Activated CD8-positive, alpha-beta T cell treated with anti-CD3 and anti-CD28 coated beads, Interleukin-2, amount 10 ng/mL, durations not matched to agents 7 days and 5 days (primary cell): ENCODE results near the gene RNASEH2C. TPM values are rescaled to one million over a fixed set of nuclear protein-coding genes. Genes with fewer than 3 reads are reported as not detected.
"Not testable (repeated sequence)": the region's sequence is repeated elsewhere in the genome, so short reads cannot be mapped to it uniquely, and the experiment has no call there.

ENCODE experiments used
- ATAC-seq: fragments of 150-1000 bp; cut with Tn5 transposase; one replicate; pipeline ENCODE4 v1.10.0; 2021; ENCODE audit warnings: moderate library complexity
- CTCF ChIA-PET: fragments of 350-600 bp; sonication (Branson Sonifier 250); formaldehyde crosslinking; loops from one replicate; lab custom pipeline; 2021; ENCODE audit warnings: antibody characterized with exemption; lab: Charles Lee
- POLR2A ChIA-PET: fragments of 350-600 bp; sonication (Branson Sonifier 250); formaldehyde crosslinking; loops from one replicate; lab custom pipeline; 2021; ENCODE audit warnings: antibody characterized with exemption; lab: Charles Lee
- DNase-seq: peaks from one replicate; pipeline ENCODE4 v3.0.0-alpha.2; 2020
- H3K27ac Mint-ChIP-seq: one replicate; pipeline ENCODE4 v1.8.0; 2021; ENCODE audit warnings: mild to moderate bottlenecking, mixed read lengths
- H3K27me3 Mint-ChIP-seq: one replicate; pipeline ENCODE4 v1.8.0; 2021; ENCODE audit warnings: low read depth, mixed read lengths
- H3K36me3 Mint-ChIP-seq: one replicate; pipeline ENCODE4 v1.8.0; 2021; ENCODE audit warnings: low read depth, mixed read lengths
- H3K4me1 Mint-ChIP-seq: one replicate; pipeline ENCODE4 v1.8.0; 2021; ENCODE audit warnings: low read depth, mixed read lengths
- H3K4me3 Mint-ChIP-seq: one replicate; pipeline ENCODE4 v1.8.0; 2021; ENCODE audit warnings: mild to moderate bottlenecking, mixed read lengths
- H3K9me3 Mint-ChIP-seq: one replicate; pipeline ENCODE4 v1.8.0; 2022; ENCODE audit warnings: mixed read lengths; ENCODE audit not compliant: insufficient read depth
- total RNA-seq, 2 experiments: library from RNA; stranded (reverse); gene quantifications; one replicate each; pipeline ENCODE4 v1.2.3, GENCODE V29; 2021

RNASEH2C gene
- total RNA-seq, 2 experiments from 2014 or later: 88.0 to 92.3 TPM

DNA sequence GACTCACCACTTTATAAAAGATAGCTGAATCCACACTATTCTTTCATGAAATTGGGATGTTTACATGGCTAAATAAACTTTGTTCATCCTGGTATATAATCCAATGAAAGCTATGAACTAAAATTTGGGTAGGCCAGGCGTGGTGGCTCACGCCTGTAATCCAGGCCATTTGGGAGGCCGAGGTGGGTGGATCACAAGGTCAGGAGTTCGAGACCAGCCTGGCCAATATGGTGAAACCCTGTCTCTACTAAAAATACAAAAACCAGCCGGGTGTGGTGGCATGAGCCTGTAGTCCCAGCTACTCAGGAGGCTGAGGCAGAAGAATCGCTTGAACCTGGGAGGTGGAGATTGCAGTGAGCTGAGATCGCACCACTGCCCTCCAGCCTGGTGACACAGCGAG is 28.8 kb downstream of the RNASEH2C start:
- CTCF ChIA-PET: interaction anchor here (0.9 to 1.2 kb wide), 2 partner anchors 65 to 353 kb away, joined by 3 to 4 read pairs; no protein-coding TSS in a partner anchor

DNA sequence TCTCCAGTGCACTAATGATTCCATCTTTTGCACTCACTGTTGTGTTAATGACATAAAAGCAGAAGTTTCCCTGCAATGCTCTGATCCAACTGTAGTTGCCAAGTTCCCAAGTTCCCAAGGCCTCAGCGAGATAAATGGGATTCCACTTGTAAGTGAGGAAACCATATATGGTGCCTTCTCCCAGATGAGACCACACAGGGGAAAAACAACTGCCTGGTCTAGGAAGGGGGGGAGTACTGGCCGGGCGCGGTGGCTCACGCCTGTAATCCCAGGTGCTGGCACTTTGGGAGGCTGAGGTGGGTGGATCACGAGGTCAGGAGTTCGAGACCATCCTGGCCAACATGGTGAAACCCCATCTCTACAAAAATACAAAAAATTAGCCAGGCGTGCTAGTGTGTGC is 34.6 kb downstream of the RNASEH2C start:
- H3K9me3 Mint-ChIP-seq: no peaks in the 10 kb centered on the region
- no peak for ATAC-seq
- H3K36me3 Mint-ChIP-seq: no peaks in the 10 kb centered on the region
- ChIA-PET CTCF (interaction anchor here (0.7 to 1.6 kb wide), 2 partner anchors 94 to 131 kb away, joined by 3 read pairs; no protein-coding TSS in a partner anchor), POLR2A (no interaction called here)
- H3K27me3 Mint-ChIP-seq: peaks cover 11% of the 10 kb centered on the region
- H3K4me1 Mint-ChIP-seq: no peaks in the 10 kb centered on the region
- DNase-seq: no peak
- H3K27ac Mint-ChIP-seq: no peak overlapping the region
- H3K4me3 Mint-ChIP-seq: no peak overlapping the region

More for the DNA sequence above, 28.8 kb downstream of the RNASEH2C start:
- H3K4me3 Mint-ChIP-seq, DNase-seq, ATAC-seq, H3K9me3 Mint-ChIP-seq, H3K27ac Mint-ChIP-seq, H3K4me1 Mint-ChIP-seq, POLR2A ChIA-PET, H3K27me3 Mint-ChIP-seq, H3K36me3 Mint-ChIP-seq: not testable (repeated sequence)

GRCh38 chr11:65683480-65683879 is 37.1 kb downstream of the RNASEH2C start:
- H3K4me1 Mint-ChIP-seq, H3K27me3 Mint-ChIP-seq, H3K27ac Mint-ChIP-seq, ATAC-seq, H3K9me3 Mint-ChIP-seq, H3K36me3 Mint-ChIP-seq, DNase-seq, H3K4me3 Mint-ChIP-seq: not testable (repeated sequence)
- ChIA-PET POLR2A (interaction anchor here (0.6 kb wide), 1 partner anchor 12 kb away, joined by 4 read pairs; no protein-coding TSS in a partner anchor), CTCF (interaction anchor here (1.0 to 1.4 kb wide), 2 partner anchors 28 to 38 kb away, joined by 3 to 5 read pairs; no protein-coding TSS in a partner anchor)

GRCh38 chr11:65680192-65680743 is 40.3 kb downstream of the RNASEH2C start:
- POLR2A ChIA-PET: interaction anchor here (0.7 kb wide), 1 partner anchor 179 kb away, joined by 3 read pairs; no protein-coding TSS in a partner anchor
- DNase-seq (no peak), ATAC-seq (no peak)
- CTCF ChIA-PET: no interaction called here
- peaks cover 5% of the 10 kb centered on the region for H3K4me1 Mint-ChIP-seq
- H3K4me3 Mint-ChIP-seq: no peak overlapping the region
- no peak overlapping the region for H3K27ac Mint-ChIP-seq
- no peaks in the 10 kb centered on the region for H3K36me3 Mint-ChIP-seq
- H3K9me3 Mint-ChIP-seq: no peaks in the 10 kb centered on the region
- peaks cover 7% of the 10 kb centered on the region for H3K27me3 Mint-ChIP-seq

- CTCF ChIA-PET: interaction anchor here (0.9 to 1.0 kb wide), 2 partner anchors 212 to 349 kb away, joined by 3 read pairs; no protein-coding TSS in a partner anchor
- Mint-ChIP-seq H3K27ac (no peak overlapping the region), H3K27me3 (no peaks in the 10 kb centered on the region), H3K9me3 (no peaks in the 10 kb centered on the region), H3K36me3 (no peaks in the 10 kb centered on the region), H3K4me3 (no peak overlapping the region), H3K4me1 (no peaks in the 10 kb centered on the region)
- DNase-seq (no peak), ATAC-seq (no peak)
- POLR2A ChIA-PET: interaction anchor here (0.7 kb wide), 1 partner anchor 185 kb away, joined by 3 read pairs; no protein-coding TSS in a partner anchor
These were observed 47.6 kb downstream of the RNASEH2C start for GRCh38 chr11:65672982-65673381.

GRCh38 chr11:65672180-65672860 is 48.3 kb downstream of the RNASEH2C start:
- ATAC-seq (no peak), DNase-seq (no peak)
- Mint-ChIP-seq H3K4me3 (no peak overlapping the region), H3K27ac (no peak overlapping the region), H3K4me1 (no peaks in the 10 kb centered on the region), H3K9me3 (no peaks in the 10 kb centered on the region), H3K36me3 (no peaks in the 10 kb centered on the region), H3K27me3 (no peaks in the 10 kb centered on the region)
- ChIA-PET POLR2A (interaction anchor here (0.7 kb wide), 1 partner anchor 11 kb away, joined by 4 read pairs; no protein-coding TSS in a partner anchor), CTCF (interaction anchor here (0.9 to 1.0 kb wide), 3 partner anchors 34 to 350 kb away, joined by 3 read pairs; no protein-coding TSS in a partner anchor)

Other genes starting within 250 kb of the RNASEH2C start
- gene MALAT1, start 221.8 kb downstream of the RNASEH2C start, total RNA-seq: 1,000 to 10,000 TPM; 3,822 to 4,094 TPM
- 10 to 100 TPM; 68.0 to 69.5 TPM for gene SCYL1, start 195.7 kb downstream of the RNASEH2C start, total RNA-seq
- gene LTBP3, start 162.4 kb downstream of the RNASEH2C start, total RNA-seq: 10 to 100 TPM; 64.7 to 70.8 TPM
- gene ZNRD2, start 150.3 kb downstream of the RNASEH2C start, total RNA-seq: 10 to 100 TPM; 39.2 to 40.7 TPM
- 10 to 100 TPM; 32.0 to 33.6 TPM for gene FAM89B, start 148.3 kb downstream of the RNASEH2C start, total RNA-seq
- gene EHBP1L1, start 144.7 kb downstream of the RNASEH2C start, total RNA-seq: 10 to 100 TPM; 94.4 to 95.3 TPM
- under 1 TPM; 0.95 to 0.99 TPM for gene KCNK7, start 125.0 kb downstream of the RNASEH2C start, total RNA-seq
- 10 to 100 TPM; 56.7 to 66.5 TPM for gene MAP3K11, start 106.6 kb downstream of the RNASEH2C start, total RNA-seq
- 10 to 100 TPM; 50.1 to 54.8 TPM for gene PCNX3, start 105.0 kb downstream of the RNASEH2C start, total RNA-seq
- 100 to 1,000 TPM; 245 to 274 TPM for gene SIPA1, start 82.7 kb downstream of the RNASEH2C start, total RNA-seq
- 10 to 100 TPM; 72.5 to 82.4 TPM for gene RELA, start 57.9 kb downstream of the RNASEH2C start, total RNA-seq
- 10 to 100 TPM; 63.2 to 68.7 TPM for gene KAT5, start 8.5 kb downstream of the RNASEH2C start, total RNA-seq
- 10 to 100 TPM; 21.9 to 22.5 TPM for gene AP5B1, start 60.2 kb upstream of the RNASEH2C start, total RNA-seq
- gene OVOL1, start 66.3 kb upstream of the RNASEH2C start, total RNA-seq: under 1 TPM in 1 of 2 experiments, not detected in 1; 0.08 TPM
- gene SNX32, start 113.2 kb upstream of the RNASEH2C start, total RNA-seq: 1 to 10 TPM in 1 of 2 experiments, under 1 TPM in 1; 0.44 to 1.6 TPM
- gene CFL1, start 137.4 kb upstream of the RNASEH2C start, total RNA-seq: 1,000 to 10,000 TPM; 2,110 to 2,145 TPM
- 100 to 1,000 TPM; 106 to 111 TPM for gene MUS81, start 139.6 kb upstream of the RNASEH2C start, total RNA-seq
- gene EFEMP2, start 152.0 kb upstream of the RNASEH2C start, total RNA-seq: 1 to 10 TPM; 4.8 to 5.0 TPM
- 100 to 1,000 TPM; 381 to 413 TPM for gene CTSW, start 159.0 kb upstream of the RNASEH2C start, total RNA-seq
- 10 to 100 TPM; 80.4 to 89.0 TPM for gene FIBP, start 167.7 kb upstream of the RNASEH2C start, total RNA-seq
- gene CCDC85B, start 169.9 kb upstream of the RNASEH2C start, total RNA-seq: 10 to 100 TPM; 82.6 to 84.0 TPM
- 1 to 10 TPM; 2.3 to 3.8 TPM for gene FOSL1, start 179.6 kb upstream of the RNASEH2C start, total RNA-seq
- gene C11orf68, start 198.3 kb upstream of the RNASEH2C start, total RNA-seq: 10 to 100 TPM; 28.4 to 28.5 TPM
- 100 to 1,000 TPM; 219 to 240 TPM for gene DRAP1, start 198.6 kb upstream of the RNASEH2C start, total RNA-seq
- gene TSGA10IP, start 224.7 kb upstream of the RNASEH2C start, total RNA-seq: not detected
- gene SART1, start 240.9 kb upstream of the RNASEH2C start, total RNA-seq: 10 to 100 TPM; 88.0 to 90.3 TPM